Fibroblast of skin of right quadriceps (primary cell): ENCODE measurements around the gene FAM228A.

Experiments used
- DNase-seq: peaks from one replicate; pipeline ENCODE4 v3.0.0-alpha.2; 2013

The FAM228A gene

DNA sequence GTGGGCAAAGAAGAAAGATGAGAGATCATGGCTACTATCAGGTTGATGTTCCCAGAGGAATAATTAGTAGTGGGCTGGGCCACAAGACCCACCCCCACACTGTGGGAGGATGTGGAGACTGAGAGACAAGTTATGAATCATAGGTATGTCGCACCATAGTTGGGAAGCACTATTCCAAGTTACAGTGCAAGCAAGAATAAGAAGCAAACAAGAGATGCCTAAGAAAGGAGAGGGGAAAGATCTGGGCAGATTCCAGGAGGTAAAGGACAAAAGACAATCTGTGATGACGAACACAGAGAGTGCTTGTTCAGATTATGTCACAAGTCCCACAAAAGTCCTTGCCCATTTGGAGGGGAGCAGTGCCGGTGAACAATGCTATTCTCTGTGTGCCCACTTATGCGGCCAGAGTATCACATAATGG lies 56.6 kb downstream of the FAM228A start:
- peak; percentile 55 for DNase-seq

DNA sequence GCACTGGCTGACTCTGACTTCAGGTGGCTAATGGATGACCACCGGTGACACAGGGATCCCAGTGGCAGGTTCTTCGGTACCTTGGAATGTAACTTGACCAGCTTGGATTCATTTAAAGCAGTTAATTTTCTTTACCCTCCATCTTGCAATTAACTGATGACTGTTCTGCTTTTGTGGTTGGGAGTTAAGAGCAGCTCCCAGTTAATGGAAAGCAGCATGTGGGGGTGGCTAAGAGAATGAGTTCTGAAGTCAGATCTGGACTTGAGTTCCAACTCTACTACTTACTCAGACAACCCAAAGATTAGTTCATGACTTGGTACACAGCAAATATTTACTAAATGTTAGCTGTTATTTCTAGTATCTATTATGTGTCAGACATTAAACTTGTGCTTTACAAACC lies 58.5 kb downstream of the FAM228A start:
- DNase-seq = no peak

DNA sequence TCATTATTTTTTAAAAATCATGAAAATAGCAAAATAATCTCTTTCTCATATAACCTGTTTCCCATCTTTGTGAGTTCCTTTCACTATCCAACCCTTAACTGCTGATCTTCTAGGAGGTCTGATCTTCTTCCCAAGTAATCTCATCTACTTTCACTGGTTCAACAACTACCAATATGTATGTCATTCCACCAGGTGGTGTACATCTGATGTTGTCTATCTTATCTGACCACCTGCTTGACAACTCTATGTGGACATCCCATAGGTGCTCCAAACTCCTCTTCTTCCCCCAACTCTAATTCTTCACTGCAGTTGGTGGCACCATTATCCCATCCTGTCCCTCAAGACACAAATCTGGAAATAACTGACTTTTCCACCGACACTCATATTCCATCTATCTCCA lies 62.5 kb downstream of the FAM228A start:
- no peak for DNase-seq

- DNase-seq = no peak
Measured at GRCh38 chr2:24238158-24238557, 63.3 kb downstream of the FAM228A start.

DNA sequence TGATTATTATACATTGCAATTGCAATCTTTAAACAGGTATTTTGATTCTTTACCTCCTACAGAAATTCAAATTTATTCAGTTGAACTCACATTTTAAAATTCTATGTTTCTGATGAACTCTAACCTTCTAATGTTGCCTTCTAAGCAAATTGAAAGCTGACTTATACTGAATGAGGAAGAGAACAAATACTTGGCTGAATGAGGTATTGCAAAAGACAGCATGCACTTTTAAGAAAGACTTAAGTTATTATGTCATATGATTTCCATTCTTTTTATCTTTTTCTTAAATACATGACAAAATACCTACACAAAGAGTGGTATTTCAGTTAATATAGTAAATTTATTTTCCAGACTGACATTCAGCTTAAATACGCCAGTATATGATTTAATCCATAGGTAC lies 64.7 kb downstream of the FAM228A start:
- no peak for DNase-seq
